ENCODE measurements around the gene SLC26A11.

GRCh38 chr17:80191192-80191591 lies 29.0 kb upstream of the SLC26A11 start:
- TF ChIP-seq CTCF (conservative IDR thresholded peaks at IDR 0.05 in 1 of 2, IDR thresholded peaks at IDR 0.05 in 1 of 2; ENCODE audit: extremely low read depth in 1 of 2, insufficient read depth in 1 of 2, low read depth in 1 of 2, low read length in 2 of 2) (no peak), EZH2 (IDR thresholded peaks at IDR 0.05; ENCODE audit: borderline replicate concordance, low read length) (no peak)
